Measurements from ENCODE around the gene SVIP. TPM values are rescaled to one million over a fixed set of nuclear protein-coding genes. Genes with fewer than 3 reads are reported as not detected.

Gene SVIP
- total RNA-seq, 1 donor from 2014 or later = 3.2 TPM

- no peak overlapping the region for H3K27ac ChIP-seq
- no peaks in the 10 kb centered on the region for H3K27me3 ChIP-seq
- no peaks in the 10 kb centered on the region for H3K9me3 ChIP-seq
- DNase-seq (ENCODE audit: extremely low spot score in 2 of 2) = no peak
- H3K36me3 ChIP-seq = no peaks in the 10 kb centered on the region
- H3K4me1 ChIP-seq = no peaks in the 10 kb centered on the region
- intact Hi-C loops (cut with DNase I) = no loop called here
- H3K4me3 ChIP-seq = no peak overlapping the region
- no peak for TF ChIP-seq CTCF (IDR thresholded peaks at IDR 0.05)
- no peak for TF ChIP-seq POLR2AphosphoS5 (IDR thresholded peaks at IDR 0.05; ENCODE audit: insufficient read depth in 1 of 2, low read depth in 1 of 2)
- TF ChIP-seq POLR2A (IDR thresholded peaks at IDR 0.05) = no peak
Observed at GRCh38 chr11:22787055-22787454, 42.5 kb downstream of the SVIP start.

- DNase-seq (ENCODE audit: extremely low spot score in 2 of 2) = no peak
- Histone ChIP-seq H3K4me3 (no peak overlapping the region), H3K36me3 (no peaks in the 10 kb centered on the region), H3K4me1 (no peaks in the 10 kb centered on the region), H3K27me3 (no peaks in the 10 kb centered on the region), H3K9me3 (no peaks in the 10 kb centered on the region), H3K27ac (no peak overlapping the region)
- TF ChIP-seq POLR2AphosphoS5 (IDR thresholded peaks at IDR 0.05; ENCODE audit: insufficient read depth in 1 of 2, low read depth in 1 of 2) = no peak
- no peak for TF ChIP-seq POLR2A (IDR thresholded peaks at IDR 0.05)
- intact Hi-C loops (cut with DNase I) = no loop called here
Observed at GRCh38 chr11:22786475-22786874, 43.1 kb downstream of the SVIP start.

- no peaks in the 10 kb centered on the region for H3K36me3 ChIP-seq
- intact Hi-C loops (cut with DNase I) = no loop called here
- H3K4me1 ChIP-seq = no peaks in the 10 kb centered on the region
- no peaks in the 10 kb centered on the region for H3K9me3 ChIP-seq
- no peak for DNase-seq (ENCODE audit: extremely low spot score in 2 of 2)
- no peak overlapping the region for H3K27ac ChIP-seq
- TF ChIP-seq CTCF (IDR thresholded peaks at IDR 0.05) = no peak
- TF ChIP-seq POLR2AphosphoS5 (IDR thresholded peaks at IDR 0.05; ENCODE audit: insufficient read depth in 1 of 2, low read depth in 1 of 2) = no peak
- H3K27me3 ChIP-seq = no peaks in the 10 kb centered on the region
- H3K4me3 ChIP-seq = no peak overlapping the region
Observed at GRCh38 chr11:22785251-22785650, 44.4 kb downstream of the SVIP start.

GRCh38 chr11:22780952-22781593 is 48.5 kb downstream of the SVIP start:
- no peak for DNase-seq (ENCODE audit: extremely low spot score in 2 of 2)
- H3K9me3 ChIP-seq = no peaks in the 10 kb centered on the region
- H3K4me1 ChIP-seq = no peaks in the 10 kb centered on the region
- no peak for TF ChIP-seq CTCF (IDR thresholded peaks at IDR 0.05)
- no peak for TF ChIP-seq POLR2A (IDR thresholded peaks at IDR 0.05)
- TF ChIP-seq POLR2AphosphoS5 (IDR thresholded peaks at IDR 0.05; ENCODE audit: insufficient read depth in 1 of 2, low read depth in 1 of 2) = no peak
- no peaks in the 10 kb centered on the region for H3K36me3 ChIP-seq
- no peak overlapping the region for H3K4me3 ChIP-seq
- intact Hi-C loops (cut with DNase I) = no loop called here
- H3K27ac ChIP-seq = no peak overlapping the region
- H3K27me3 ChIP-seq = no peaks in the 10 kb centered on the region

GRCh38 chr11:22779850-22780249 is 49.8 kb downstream of the SVIP start:
- intact Hi-C loops (cut with DNase I) = no loop called here
- no peak for DNase-seq (ENCODE audit: extremely low spot score in 2 of 2)

More at GRCh38 chr11:22779850-22780249, 49.8 kb downstream of the SVIP start:
- TF ChIP-seq POLR2AphosphoS5 (IDR thresholded peaks at IDR 0.05; ENCODE audit: insufficient read depth in 1 of 2, low read depth in 1 of 2) = no peak
- no peak for TF ChIP-seq POLR2A (IDR thresholded peaks at IDR 0.05)
- TF ChIP-seq CTCF (IDR thresholded peaks at IDR 0.05) = no peak
- Histone ChIP-seq H3K27ac (no peak overlapping the region), H3K27me3 (no peaks in the 10 kb centered on the region), H3K4me3 (no peak overlapping the region), H3K4me1 (no peaks in the 10 kb centered on the region), H3K36me3 (no peaks in the 10 kb centered on the region), H3K9me3 (no peaks in the 10 kb centered on the region)
